Endothelial cell of umbilical vein (primary cell): ENCODE results near the gene DLX6. TPM values are rescaled to one million over a fixed set of nuclear protein-coding genes. Genes with fewer than 3 reads are reported as not detected.

Experiments
- BruUV-seq: library from RNA; stranded (reverse); fragments of 400-500 nt; replicated peaks from 2 replicates; lab custom pipeline; 2021; lab: Mats Ljungman, UMichigan
- CTCF ChIA-PET: fragments of 300-600, 350-600 bp; sonication (Branson Sonifier 250); formaldehyde crosslinking; loops from one replicate; lab custom pipeline; 2021; ENCODE audit warnings: antibody characterized with exemption, inconsistent platforms; lab: Charles Lee
- POLR2A ChIA-PET: fragments of 300-600, 350-600 bp; sonication (Branson Sonifier 250); formaldehyde crosslinking; loops from one replicate; lab custom pipeline; 2021; ENCODE audit warnings: antibody characterized with exemption, inconsistent platforms; lab: Charles Lee
- DNase-seq: peaks from one replicate; pipeline ENCODE4 v3.0.0-alpha.2; 2011; ENCODE audit warnings: low read depth, low spot score
- FAIRE-seq: peaks from 2 replicates; lab custom pipeline; 2011; peaks lifted over from hg19 to GRCh38; lab: Jason Lieb, UNC
- H2AFZ ChIP-seq: 2 replicates; pipeline ENCODE4 v1.6.0; 2012; ENCODE audit warnings: low read depth, low read length, control low read depth, inconsistent platforms
- H3K27ac ChIP-seq: 2 replicates; pipeline ENCODE4 v1.5.1; 2011; ENCODE audit warnings: low read depth, mild to moderate bottlenecking, control low read depth, low read length, moderate library complexity; ENCODE audit not compliant: insufficient read depth
- H3K27me3 ChIP-seq, 2 experiments: 2 replicates each; pipeline versions ENCODE4 v1.6.0 to v1.6.1; 2011; ENCODE audit warnings: low read length in 2 of 2, mixed read lengths in 1 of 2; ENCODE audit not compliant: control insufficient read depth in 2 of 2, insufficient read depth in 2 of 2
- H3K36me3 ChIP-seq, 2 experiments: 2 replicates in 1 of 2; 3 replicates in 1 of 2; pipeline ENCODE4 v1.5.1; 2011; ENCODE audit warnings: low read length in 2 of 2, mild to moderate bottlenecking in 1 of 2, moderate library complexity in 1 of 2; ENCODE audit not compliant: control insufficient read depth in 2 of 2, insufficient read depth in 2 of 2; ENCODE audit errors: extremely low read depth in 1 of 2
- H3K4me1 ChIP-seq: 3 replicates; pipeline ENCODE4 v1.5.1; 2011; ENCODE audit warnings: mild to moderate bottlenecking, low read length; ENCODE audit not compliant: control insufficient read depth, insufficient read depth; ENCODE audit errors: extremely low read depth
- H3K4me2 ChIP-seq: 2 replicates; pipeline ENCODE4 v1.6.1; 2011; ENCODE audit warnings: low read length, control low read depth, mixed read lengths; ENCODE audit not compliant: insufficient read depth
- H3K4me3 ChIP-seq, 3 experiments: fragments of 200-600 bp in 1 of 3; sonication (generic), shearing (Covaris generic) in 1 of 3; replicated peaks in 1 of 3; 2 replicates each; pipeline ENCODE4 v1.5.1; 2011 to 2016; ENCODE audit warnings: control low read depth in 3 of 3, low read length in 3 of 3, mild to moderate bottlenecking in 2 of 3, inconsistent platforms in 1 of 3, low read depth in 1 of 3, moderate library complexity in 1 of 3; ENCODE audit not compliant: insufficient read depth in 1 of 3
- H3K79me2 ChIP-seq: 2 replicates; pipeline ENCODE4 v1.6.0; 2012; ENCODE audit warnings: low read length, inconsistent platforms; ENCODE audit not compliant: control insufficient read depth, insufficient read depth
- H3K9ac ChIP-seq: replicated peaks from 2 replicates; pipeline ENCODE3; 2011; ENCODE audit warnings: low read length, control low read depth; ENCODE audit not compliant: insufficient read depth; ENCODE audit errors: extremely low read depth
- H3K9me1 ChIP-seq: replicated peaks from 3 replicates; pipeline ENCODE4 v1.6.0; 2011; ENCODE audit warnings: mild to moderate bottlenecking, low read length; ENCODE audit not compliant: control insufficient read depth, insufficient read depth; ENCODE audit errors: extremely low read depth
- H3K9me3 ChIP-seq: replicated peaks from 2 replicates; pipeline ENCODE4 v1.5.1; 2012; ENCODE audit warnings: low read length, inconsistent platforms; ENCODE audit not compliant: control insufficient read depth, insufficient read depth
- H4K20me1 ChIP-seq: replicated peaks from 2 replicates; pipeline ENCODE3; 2011; ENCODE audit warnings: mild to moderate bottlenecking, low read length; ENCODE audit not compliant: control insufficient read depth, insufficient read depth; ENCODE audit errors: extremely low read depth
- EZH2 ChIP-seq: IDR thresholded peaks from 2 replicates; pipeline ENCODE4 v1.6.1; 2012; ENCODE audit warnings: borderline replicate concordance, low read depth, mild to moderate bottlenecking, moderate library complexity, low read length, inconsistent platforms; ENCODE audit not compliant: severe bottlenecking
- FOS ChIP-seq: IDR thresholded peaks from 2 replicates; pipeline ENCODE4 v1.6.1; 2011; ENCODE audit warnings: mild to moderate bottlenecking, low read length, moderate library complexity, borderline replicate concordance; ENCODE audit not compliant: insufficient read depth
- GATA2 ChIP-seq: IDR thresholded peaks from 2 replicates; pipeline ENCODE4 v1.7.0; 2011; ENCODE audit warnings: low read depth, mild to moderate bottlenecking, moderate library complexity, mixed read lengths, low read length; ENCODE audit not compliant: insufficient read length, insufficient read depth
- JUN ChIP-seq: IDR thresholded peaks from 2 replicates; pipeline ENCODE4 v1.6.1; 2011; ENCODE audit warnings: borderline replicate concordance, low read depth; ENCODE audit not compliant: insufficient read length, insufficient read depth
- MYC ChIP-seq: IDR thresholded peaks from one replicate; pipeline ENCODE4 v1.6.1; 2011; ENCODE audit warnings: mild to moderate bottlenecking, low read depth, low read length
- POLR2A ChIP-seq: IDR thresholded peaks from 2 replicates; pipeline ENCODE4 v1.6.1; 2012; ENCODE audit warnings: low read depth, mild to moderate bottlenecking, control low read depth, low read length
- POLR2AphosphoS5 ChIP-seq: IDR thresholded peaks from 2 replicates; pipeline ENCODE4 v1.6.1; 2012; ENCODE audit warnings: low read depth, mild to moderate bottlenecking, control low read depth, low read length, moderate library complexity; ENCODE audit not compliant: insufficient read depth
- dilution Hi-C: fragments of 300-500 bp; cut with MboI; formaldehyde crosslinking; loops from one replicate; pipeline ENCODE4 v1.15.0; 2019; ENCODE audit warnings: low sequenced_read_pairs; ENCODE audit not compliant: extremely low pct_ligation_motif_present
- intact Hi-C: fragments of 100-400 bp; cut with micrococcal nuclease; formaldehyde crosslinking; loops from one replicate; pipeline ENCODE4 v1.10.0; 2022
- polyA plus RNA-seq, 4 experiments: library from polyadenylated mRNA; depleted of rRNA in 3 of 4; stranded (reverse) in 3 of 4; unstranded in 1 of 4; fragments of >200 nt; gene quantifications; 2 replicates each; pipeline versions ENCODE4 v1.2.1 to v1.2.3, GENCODE V29; 2011 to 2012; ENCODE audit warnings: missing spikeins in 1 of 4
- total RNA-seq: library from RNA; stranded (reverse); gene quantifications from 2 replicates; pipeline ENCODE4 v1.2.3, GENCODE V29; 2021
- TF ChIP-seq, protein P1 (sequence below), 2 donors: IDR thresholded peaks; 1 replicate in 1 of 2; 2 replicates in 1 of 2; pipeline ENCODE4 v1.5.1; 2011; ENCODE audit warnings: low read length in 2 of 2, mild to moderate bottlenecking in 2 of 2, moderate library complexity in 2 of 2, control low read depth in 1 of 2, inconsistent platforms in 1 of 2, low read depth in 1 of 2; ENCODE audit not compliant: insufficient read depth in 1 of 2; ENCODE audit errors: extremely low read depth in 1 of 2
- TF ChIP-seq, protein P2 (sequence below): IDR thresholded peaks from 2 replicates; pipeline ENCODE4 v1.6.1; 2011; ENCODE audit not compliant: insufficient read depth, insufficient read length

DLX6 gene
- total and polyA plus RNA-seq, 2 donors (not counting 3 experiments of a cell fraction or from before 2014, with no cell fraction given), result not detected

GRCh38 chr7:96959135-96959534 lies 46.2 kb upstream of the DLX6 start:
- no peaks in the 10 kb centered on the region for H4K20me1 ChIP-seq
- intact Hi-C loops, result no loop called here
- no peak for FAIRE-seq
- H3K9ac ChIP-seq, result no peak overlapping the region
- H3K27ac ChIP-seq, result no peak overlapping the region
- H3K9me1 ChIP-seq, result no peaks in the 10 kb centered on the region
- dilution Hi-C loops, result no loop called here
- no TSS peak for BruUV-seq
- CTCF ChIA-PET, result no interaction called here
- H3K4me1 ChIP-seq, result no peaks in the 10 kb centered on the region
- no peak for DNase-seq
- no peak overlapping the region for H3K4me2 ChIP-seq
- H3K79me2 ChIP-seq, result no peaks in the 10 kb centered on the region
- H2AFZ ChIP-seq, result no peak overlapping the region
- POLR2A ChIA-PET, result no interaction called here
- H3K27me3 ChIP-seq, result no peaks in the 10 kb centered on the region
- H3K36me3 ChIP-seq, result no peaks in the 10 kb centered on the region
- H3K9me3 ChIP-seq, result no peaks in the 10 kb centered on the region
- TF ChIP-seq EZH2, result no peak
- no peak for TF ChIP-seq GATA2
- TF ChIP-seq, protein P1, sequence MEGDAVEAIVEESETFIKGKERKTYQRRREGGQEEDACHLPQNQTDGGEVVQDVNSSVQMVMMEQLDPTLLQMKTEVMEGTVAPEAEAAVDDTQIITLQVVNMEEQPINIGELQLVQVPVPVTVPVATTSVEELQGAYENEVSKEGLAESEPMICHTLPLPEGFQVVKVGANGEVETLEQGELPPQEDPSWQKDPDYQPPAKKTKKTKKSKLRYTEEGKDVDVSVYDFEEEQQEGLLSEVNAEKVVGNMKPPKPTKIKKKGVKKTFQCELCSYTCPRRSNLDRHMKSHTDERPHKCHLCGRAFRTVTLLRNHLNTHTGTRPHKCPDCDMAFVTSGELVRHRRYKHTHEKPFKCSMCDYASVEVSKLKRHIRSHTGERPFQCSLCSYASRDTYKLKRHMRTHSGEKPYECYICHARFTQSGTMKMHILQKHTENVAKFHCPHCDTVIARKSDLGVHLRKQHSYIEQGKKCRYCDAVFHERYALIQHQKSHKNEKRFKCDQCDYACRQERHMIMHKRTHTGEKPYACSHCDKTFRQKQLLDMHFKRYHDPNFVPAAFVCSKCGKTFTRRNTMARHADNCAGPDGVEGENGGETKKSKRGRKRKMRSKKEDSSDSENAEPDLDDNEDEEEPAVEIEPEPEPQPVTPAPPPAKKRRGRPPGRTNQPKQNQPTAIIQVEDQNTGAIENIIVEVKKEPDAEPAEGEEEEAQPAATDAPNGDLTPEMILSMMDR (IDR thresholded peaks at IDR 0.05; ENCODE audit: extremely low read depth in 1 of 2, insufficient read depth in 1 of 2, low read depth in 1 of 2, low read length in 2 of 2), result no peak
- TF ChIP-seq FOS, result no peak
- no peak for TF ChIP-seq POLR2AphosphoS5
- TF ChIP-seq MYC, result no peak
- no peak for TF ChIP-seq POLR2A
- no peak for TF ChIP-seq JUN
- TF ChIP-seq, protein P2, sequence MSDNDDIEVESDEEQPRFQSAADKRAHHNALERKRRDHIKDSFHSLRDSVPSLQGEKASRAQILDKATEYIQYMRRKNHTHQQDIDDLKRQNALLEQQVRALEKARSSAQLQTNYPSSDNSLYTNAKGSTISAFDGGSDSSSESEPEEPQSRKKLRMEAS, result no peak
- no peak overlapping the region for H3K4me3 ChIP-seq
